GM12891 (cell line): Measurements from ENCODE around the gene SCAF1.

Experiments
- POLR2A ChIP-seq: IDR thresholded peaks from 2 replicates; pipeline ENCODE4 v1.6.1; 2011; ENCODE audit warnings: low read depth, low read length, control low read depth
- POLR2AphosphoS5 ChIP-seq: IDR thresholded peaks from 2 replicates; pipeline ENCODE4 v1.6.1; 2011; ENCODE audit warnings: low read depth, low read length, control low read depth
- SPI1 ChIP-seq: IDR thresholded peaks from 2 replicates; pipeline ENCODE4 v1.6.1; 2011; ENCODE audit warnings: low read depth, low read length, control low read depth
- TAF1 ChIP-seq: IDR thresholded peaks from 2 replicates; pipeline ENCODE4 v1.6.1; 2011; ENCODE audit warnings: low read depth, low read length, control low read depth

DNA sequence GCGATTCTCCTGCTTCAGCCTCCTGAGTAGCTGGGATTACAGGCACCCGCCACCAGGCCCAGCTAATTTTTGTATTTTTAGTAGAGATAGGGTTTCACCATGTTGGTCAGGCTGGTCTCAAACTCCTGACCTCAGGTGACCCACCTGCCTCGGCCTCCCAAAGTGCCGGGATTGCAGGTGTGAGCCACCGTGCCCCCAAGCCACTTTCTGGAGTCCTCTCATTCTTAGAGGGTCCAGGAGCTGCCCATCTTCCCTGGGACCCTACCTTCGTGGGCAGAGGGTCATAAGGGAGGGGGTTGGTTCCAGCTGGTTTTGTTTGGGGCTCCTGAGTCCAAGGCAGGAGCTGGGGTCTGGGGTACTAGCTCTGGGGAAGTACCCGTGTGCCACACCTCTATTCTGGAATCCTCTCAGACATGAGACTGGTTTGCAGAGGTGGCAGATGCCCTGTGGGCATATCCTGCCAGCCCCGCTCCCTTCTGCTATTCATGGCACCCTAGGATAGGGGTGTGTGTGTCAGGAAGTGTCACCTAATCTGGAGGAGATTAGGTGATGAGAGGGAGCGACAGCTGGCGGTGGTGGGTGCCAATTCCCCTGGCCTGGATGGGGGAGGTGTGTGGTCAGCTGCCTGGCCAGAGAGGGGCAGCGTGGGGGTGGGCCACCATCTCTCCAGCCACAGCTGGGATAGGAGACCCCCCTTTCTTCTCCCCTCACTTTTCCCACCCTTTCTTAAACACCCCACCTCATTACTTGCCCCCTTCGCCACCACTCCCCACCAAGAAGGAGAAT lies 37.2 kb downstream of the SCAF1 start:
- no peak for TF ChIP-seq POLR2AphosphoS5
- TF ChIP-seq TAF1 = no peak
- no peak for TF ChIP-seq POLR2A
- no peak for TF ChIP-seq SPI1
